GM20000 (cell line): ENCODE results near the gene ACTN3.

Experiments
- DNase-seq: peaks from one replicate; pipeline ENCODE4 v3.0.0; 2012; ENCODE audit warnings: low spot score
- CTCF ChIP-seq: IDR thresholded peaks from 2 replicates; pipeline ENCODE4 v1.5.1; 2012; ENCODE audit warnings: mild to moderate bottlenecking, control low read depth; ENCODE audit errors: extremely low read depth, missing control alignments

The ACTN3 gene

DNA sequence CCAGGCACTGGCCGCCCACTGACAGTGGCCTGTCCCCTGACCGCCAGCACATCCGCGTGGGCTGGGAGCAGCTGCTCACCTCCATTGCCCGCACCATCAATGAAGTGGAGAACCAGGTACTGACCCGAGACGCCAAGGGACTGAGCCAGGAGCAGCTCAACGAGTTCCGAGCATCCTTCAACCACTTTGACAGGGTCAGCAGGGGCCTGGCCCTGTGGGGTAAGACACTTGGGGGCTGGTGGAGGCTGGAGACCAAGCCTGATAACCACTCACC is 15.2 kb downstream of the ACTN3 start:
- no peak for TF ChIP-seq CTCF
- DNase-seq = no peak

- no peak for DNase-seq
Observed at GRCh38 chr11:66562275-66562674, 15.6 kb downstream of the ACTN3 start.

DNA sequence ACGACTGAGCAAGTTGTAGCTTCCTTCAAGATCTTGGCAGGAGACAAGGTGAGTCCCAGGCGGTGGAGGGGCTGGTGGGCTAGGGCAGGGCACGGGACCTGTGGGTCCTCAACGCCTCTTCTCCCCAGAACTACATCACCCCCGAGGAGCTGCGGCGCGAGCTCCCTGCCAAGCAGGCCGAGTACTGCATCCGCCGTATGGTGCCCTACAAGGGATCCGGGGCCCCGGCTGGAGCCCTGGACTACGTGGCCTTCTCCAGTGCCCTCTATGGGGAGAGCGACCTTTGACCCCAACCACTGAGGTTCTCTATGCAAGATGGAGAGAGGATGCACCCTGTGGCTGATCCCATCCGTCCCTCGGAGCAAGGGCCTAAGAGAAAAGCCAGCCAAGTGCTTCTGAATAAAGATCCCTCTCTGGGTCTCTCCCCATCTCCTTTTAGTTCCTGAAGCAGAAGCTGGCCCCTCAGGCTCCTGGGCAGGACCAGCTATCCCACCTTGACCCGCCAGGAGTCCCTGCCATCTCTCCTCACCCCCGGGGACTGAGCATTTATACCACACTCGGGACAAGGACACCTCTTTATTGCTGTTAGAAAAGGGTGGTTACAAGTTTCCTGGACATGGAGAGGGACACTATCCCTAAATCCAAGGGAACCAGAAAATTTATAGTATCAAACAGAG is 16.3 kb downstream of the ACTN3 start:
- DNase-seq = no peak
- no peak for TF ChIP-seq CTCF

More at GRCh38 chr11:66562275-66562674, 15.6 kb downstream of the ACTN3 start:
- no peak for TF ChIP-seq CTCF

DNA sequence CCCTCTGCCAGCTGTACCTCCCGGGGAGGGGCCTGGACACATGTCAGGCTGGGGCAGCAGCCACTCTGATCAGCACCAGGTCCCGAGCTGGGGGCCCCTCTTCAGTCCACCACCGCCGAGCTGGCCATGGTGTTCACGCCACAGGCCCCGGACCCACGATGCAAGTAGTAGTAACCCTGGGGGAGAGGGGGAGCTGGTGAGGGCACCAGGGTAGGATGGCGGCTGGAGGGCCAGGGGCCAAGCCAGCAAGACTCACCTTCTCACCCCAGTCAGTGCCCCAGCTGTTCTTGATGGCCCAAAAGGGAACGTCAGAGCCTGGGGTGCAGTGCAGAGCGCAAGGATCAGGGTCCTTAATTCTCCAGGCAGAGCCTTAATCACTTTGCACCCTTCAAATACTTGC is 17.1 kb downstream of the ACTN3 start:
- TF ChIP-seq CTCF = no peak
- no peak for DNase-seq

DNA sequence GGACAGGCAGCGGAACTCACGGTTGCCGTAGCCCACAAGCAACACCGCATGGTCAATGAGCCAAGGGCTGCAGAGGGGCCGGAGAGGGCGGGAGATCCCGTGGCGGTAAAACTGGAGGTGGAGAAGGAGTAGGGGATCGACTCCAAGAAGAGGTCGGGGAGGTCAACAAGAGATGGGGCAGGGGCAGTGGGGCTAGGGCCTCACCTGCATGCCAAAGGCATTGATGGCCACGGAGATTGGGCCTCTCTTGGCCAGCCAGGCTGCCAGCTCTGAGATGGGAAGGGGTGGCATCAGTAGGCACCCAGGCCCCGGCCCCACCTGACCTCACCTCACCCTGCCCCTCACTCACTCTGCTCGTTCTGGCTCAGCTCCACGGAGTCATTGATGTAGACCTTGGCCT is 17.8 kb downstream of the ACTN3 start:
- no peak for DNase-seq
- no peak for TF ChIP-seq CTCF

DNA sequence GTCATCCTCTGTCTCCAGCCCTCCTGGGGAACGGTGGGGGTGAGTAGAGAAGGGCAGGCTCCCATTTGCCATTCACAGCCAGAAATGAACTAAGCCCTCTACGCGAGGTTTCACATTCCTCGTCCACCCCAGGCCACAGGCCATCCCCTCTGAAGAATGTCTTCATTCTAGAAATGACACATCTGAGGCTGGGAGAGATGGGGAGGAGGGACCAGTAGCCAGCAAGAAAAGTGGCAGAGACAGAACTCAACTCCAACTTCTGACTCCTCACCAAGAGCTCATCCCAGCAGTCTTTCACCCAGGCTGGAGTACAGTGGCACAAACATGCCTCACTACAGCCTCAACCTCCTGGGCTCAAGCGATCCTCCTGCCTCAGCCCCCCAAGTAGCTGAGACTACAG is 18.3 kb downstream of the ACTN3 start:
- no peak for DNase-seq
- TF ChIP-seq CTCF = no peak

DNA sequence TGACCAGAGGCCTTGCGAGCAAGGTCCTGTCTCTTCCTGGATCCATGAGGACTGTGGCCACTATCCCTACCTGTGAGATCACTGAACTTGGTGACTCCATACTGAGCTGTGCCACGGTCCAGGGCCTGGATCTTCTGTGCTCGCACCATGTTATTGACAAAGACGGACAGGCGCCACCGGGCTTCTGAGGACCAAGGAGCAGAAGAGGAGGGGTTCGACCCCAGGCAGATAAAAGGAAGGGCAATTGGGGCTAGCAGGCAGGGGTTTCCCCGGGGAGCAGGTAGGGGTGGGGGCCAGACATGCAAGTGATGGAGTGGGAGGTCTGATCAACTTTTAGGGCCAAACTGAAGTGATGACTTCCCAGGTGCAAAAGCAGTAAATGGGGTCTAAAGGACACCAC is 19.5 kb downstream of the ACTN3 start:
- DNase-seq = no peak
- TF ChIP-seq CTCF = no peak
